ENCODE results near the gene IRS1.
A peak's percentile ranks its signal among the peaks of the same experiment; 100 is the strongest.

Gene IRS1

GRCh38 chr2:226813148-226813701 is 13.6 kb upstream of the IRS1 start:
- no peak for DNase-seq

GRCh38 chr2:226803410-226803809 is 3.8 kb upstream of the IRS1 start:
- DNase-seq = no peak

GRCh38 chr2:226802573-226802972 is 3.0 kb upstream of the IRS1 start:
- peak; percentile 77 for DNase-seq

- DNase-seq = peak; percentile 70
Observed at GRCh38 chr2:226800941-226801784, 1.5 kb upstream of the IRS1 start.

- DNase-seq = peak; percentile 23
Observed at GRCh38 chr2:226799976-226800940, 638 bp upstream of the IRS1 start.

GRCh38 chr2:226798422-226799210 is 1.0 kb downstream of the IRS1 start:
- peak; percentile 68 for DNase-seq

GRCh38 chr2:226797989-226798421 is 1.6 kb downstream of the IRS1 start:
- no peak for DNase-seq

- DNase-seq = peak; percentile 41
Observed at GRCh38 chr2:226797289-226797988, 2.2 kb downstream of the IRS1 start.

- DNase-seq = peak; percentile 66
Observed at GRCh38 chr2:226796840-226797288, 2.8 kb downstream of the IRS1 start.

- peak; percentile 27 for DNase-seq
Observed at GRCh38 chr2:226796012-226796839, 3.4 kb downstream of the IRS1 start.

- peak; percentile 61 for DNase-seq
Observed at GRCh38 chr2:226795281-226796011, 4.2 kb downstream of the IRS1 start.

GRCh38 chr2:226794751-226795171 is 4.9 kb downstream of the IRS1 start:
- DNase-seq = peak; percentile 80

- peak; percentile 45 for DNase-seq
Observed at GRCh38 chr2:226794196-226794661, 5.4 kb downstream of the IRS1 start.

GRCh38 chr2:226793646-226794045 is 6.0 kb downstream of the IRS1 start:
- no peak for DNase-seq

GRCh38 chr2:226792155-226792881 is 7.3 kb downstream of the IRS1 start:
- no peak for DNase-seq

- DNase-seq = peak; percentile 89
Observed at GRCh38 chr2:226791487-226792081, 8.0 kb downstream of the IRS1 start.

- peak; percentile 58 for DNase-seq
Observed at GRCh38 chr2:226791056-226791486, 8.5 kb downstream of the IRS1 start.

- DNase-seq = no peak
Observed at GRCh38 chr2:226790431-226790830, 9.2 kb downstream of the IRS1 start.

- DNase-seq = no peak
Observed at GRCh38 chr2:226790011-226790410, 9.6 kb downstream of the IRS1 start.

Data from EL (cell line).